ENCODE measurements around the gene HOXD1. TPM values are rescaled to one million over a fixed set of nuclear protein-coding genes. Genes with fewer than 3 reads are reported as not detected.

HOXD1 gene
- total and polyA plus RNA-seq, 2 of the 4 experiments (the other 2 are of a cell fraction) = not detected

DNA sequence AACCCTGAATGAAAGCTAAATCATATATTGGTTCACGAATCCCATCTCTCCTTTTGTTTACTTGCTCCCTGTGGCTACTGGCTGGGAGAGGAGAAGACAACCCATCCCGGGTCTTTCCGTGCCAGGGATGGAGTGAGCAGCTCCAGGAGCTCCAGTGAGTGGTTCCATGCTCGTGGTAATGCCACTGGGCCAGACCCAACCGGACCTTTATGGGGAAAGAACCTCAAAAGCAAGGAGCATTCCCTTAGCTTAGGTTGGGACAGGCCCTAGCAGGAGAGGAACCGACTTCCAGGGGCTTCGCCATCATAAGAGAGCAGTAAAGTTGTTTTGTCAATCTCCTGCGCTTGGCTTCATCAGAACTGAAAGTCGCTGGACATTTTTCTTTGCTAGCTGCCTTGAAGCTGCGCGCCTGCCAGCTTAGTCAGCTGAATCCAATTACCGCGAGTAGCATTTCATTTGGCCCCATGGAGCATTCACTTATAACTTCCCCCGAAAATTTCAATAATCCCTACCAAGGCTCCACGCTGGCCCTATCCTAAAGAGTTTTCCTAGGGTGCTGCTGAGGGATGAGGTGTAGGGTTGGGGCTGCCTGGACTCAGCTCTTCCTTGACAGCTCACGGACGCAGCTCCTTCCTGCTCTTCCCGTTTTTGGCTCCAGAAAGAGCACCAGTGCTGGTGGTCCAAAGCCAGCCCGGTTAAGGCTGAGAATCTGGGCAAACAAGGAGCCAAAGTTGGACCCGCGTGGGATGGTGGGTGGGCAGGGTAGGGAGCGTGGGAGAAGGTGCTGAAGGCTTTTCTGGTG, 26.4 kb upstream of the HOXD1 start:
- no peak overlapping the region for H3K27ac ChIP-seq (ENCODE audit: insufficient read depth, low read length)
- no peak overlapping the region for H4K5ac ChIP-seq (ENCODE audit: low read depth, low read length)
- H3K79me1 ChIP-seq (ENCODE audit: low read depth in 1 of 2, low read length in 2 of 2) = no peaks in the 10 kb centered on the region
- no peak for ATAC-seq (ENCODE audit: low read depth)
- H2AK5ac ChIP-seq (ENCODE audit: low read depth, low read length) = no peak overlapping the region
- CTCF ChIA-PET = interaction anchor here (0.8 kb wide), 1 partner anchor 37 kb away, joined by 3 read pairs; no protein-coding TSS in a partner anchor
- no peaks in the 10 kb centered on the region for H4K20me1 ChIP-seq (ENCODE audit: insufficient read depth, low read length)
- no peak overlapping the region for H2BK120ac ChIP-seq (ENCODE audit: low read depth, low read length)
- H3K4me2 ChIP-seq (ENCODE audit: low read depth, low read length) = peak overlapping the region; percentile 59; the same call in 1 of the 2 replicates
- H3K4me3 ChIP-seq (ENCODE audit: insufficient read depth, low read depth, low read length) = no peak overlapping the region
- H2BK20ac ChIP-seq (ENCODE audit: low read depth, low read length) = no peak overlapping the region
- POLR2A ChIA-PET (ENCODE audit: unreplicated experiment) = no interaction called here
- no TSS peak for BruUV-seq (replicated peaks)
- dilution Hi-C loops (cut with HindIII; ENCODE audit: low sequenced_read_pairs, unreplicated experiment) = no loop called here
- no peak overlapping the region for H4K8ac ChIP-seq (ENCODE audit: low read depth in 2 of 2, low read length in 2 of 2)
- no peak overlapping the region for H2BK5ac ChIP-seq (ENCODE audit: low read depth, low read length, poor library complexity, severe bottlenecking)
- H3K14ac ChIP-seq (replicated peaks; ENCODE audit: low read depth, low read length) = no peak overlapping the region
- peaks cover 91% of the 10 kb centered on the region for H3K27me3 ChIP-seq (ENCODE audit: control insufficient read depth, insufficient read depth, low read length)
- H3K9me3 ChIP-seq (ENCODE audit: control insufficient read depth, insufficient read depth, low read length) = peaks cover 18% of the 10 kb centered on the region
- H3K23ac ChIP-seq (ENCODE audit: low read depth, low read length) = no peak overlapping the region
- H3K4me1 ChIP-seq (ENCODE audit: control insufficient read depth, insufficient read depth, low read length) = no peaks in the 10 kb centered on the region
- intact Hi-C loops (cut with micrococcal nuclease) = no loop called here
- H2BK15ac ChIP-seq (ENCODE audit: low read depth, low read length) = no peak overlapping the region
- DNase-seq = peak; percentile 12
- TF ChIP-seq RFX5 (IDR thresholded peaks at IDR 0.05; ENCODE audit: low read depth, low read length) (no peak), MXI1 (IDR thresholded peaks at IDR 0.05; ENCODE audit: borderline replicate concordance, low read depth, low read length) (no peak), CEBPB (IDR thresholded peaks at IDR 0.05; ENCODE audit: low read depth, low read length) (no peak), FOS (IDR thresholded peaks at IDR 0.05; ENCODE audit: low read depth, low read length) (no peak), RAD21 (IDR thresholded peaks at IDR 0.05; ENCODE audit: low read length) (no peak), BHLHE40 (IDR thresholded peaks at IDR 0.05; ENCODE audit: low read depth, low read length) (no peak), MAFK (IDR thresholded peaks at IDR 0.05; ENCODE audit: low read depth, low read length) (no peak)
- TF ChIP-seq, protein P1, sequence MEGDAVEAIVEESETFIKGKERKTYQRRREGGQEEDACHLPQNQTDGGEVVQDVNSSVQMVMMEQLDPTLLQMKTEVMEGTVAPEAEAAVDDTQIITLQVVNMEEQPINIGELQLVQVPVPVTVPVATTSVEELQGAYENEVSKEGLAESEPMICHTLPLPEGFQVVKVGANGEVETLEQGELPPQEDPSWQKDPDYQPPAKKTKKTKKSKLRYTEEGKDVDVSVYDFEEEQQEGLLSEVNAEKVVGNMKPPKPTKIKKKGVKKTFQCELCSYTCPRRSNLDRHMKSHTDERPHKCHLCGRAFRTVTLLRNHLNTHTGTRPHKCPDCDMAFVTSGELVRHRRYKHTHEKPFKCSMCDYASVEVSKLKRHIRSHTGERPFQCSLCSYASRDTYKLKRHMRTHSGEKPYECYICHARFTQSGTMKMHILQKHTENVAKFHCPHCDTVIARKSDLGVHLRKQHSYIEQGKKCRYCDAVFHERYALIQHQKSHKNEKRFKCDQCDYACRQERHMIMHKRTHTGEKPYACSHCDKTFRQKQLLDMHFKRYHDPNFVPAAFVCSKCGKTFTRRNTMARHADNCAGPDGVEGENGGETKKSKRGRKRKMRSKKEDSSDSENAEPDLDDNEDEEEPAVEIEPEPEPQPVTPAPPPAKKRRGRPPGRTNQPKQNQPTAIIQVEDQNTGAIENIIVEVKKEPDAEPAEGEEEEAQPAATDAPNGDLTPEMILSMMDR (conservative IDR thresholded peaks at IDR 0.05; ENCODE audit: low read depth, low read length) = no peak
- TF ChIP-seq, protein P2, sequence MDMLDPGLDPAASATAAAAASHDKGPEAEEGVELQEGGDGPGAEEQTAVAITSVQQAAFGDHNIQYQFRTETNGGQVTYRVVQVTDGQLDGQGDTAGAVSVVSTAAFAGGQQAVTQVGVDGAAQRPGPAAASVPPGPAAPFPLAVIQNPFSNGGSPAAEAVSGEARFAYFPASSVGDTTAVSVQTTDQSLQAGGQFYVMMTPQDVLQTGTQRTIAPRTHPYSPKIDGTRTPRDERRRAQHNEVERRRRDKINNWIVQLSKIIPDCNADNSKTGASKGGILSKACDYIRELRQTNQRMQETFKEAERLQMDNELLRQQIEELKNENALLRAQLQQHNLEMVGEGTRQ (IDR thresholded peaks at IDR 0.05; ENCODE audit: low read depth, low read length) = no peak
- in situ Hi-C loops (cut with MboI; ENCODE audit: low sequenced_read_pairs) = no loop called here
- H2AK9ac ChIP-seq (replicated peaks; ENCODE audit: low read depth, low read length, poor library complexity) = no peak overlapping the region
- H3K9ac ChIP-seq (ENCODE audit: low read depth, low read length) = no peak overlapping the region
- 0% methylated on average over 7 of the region's 22 CpGs; no CpG with 5 or more reads in 1 of the 2 experiments for WGBS, 2 experiments (ENCODE audit: extremely low coverage in 2 of 2, insufficient read length in 1 of 2)
- no peak overlapping the region for H3K18ac ChIP-seq (ENCODE audit: low read depth, low read length)
- no peak overlapping the region for H3K4ac ChIP-seq (ENCODE audit: low read depth, low read length)
- H4K91ac ChIP-seq (ENCODE audit: insufficient read depth, low read depth, low read length) = no peak overlapping the region
- no peaks in the 10 kb centered on the region for H3K9me1 ChIP-seq (ENCODE audit: insufficient read depth, low read length)
- no peak overlapping the region for H3K56ac ChIP-seq (ENCODE audit: extremely low read depth, insufficient read depth, low read length)
- no peak overlapping the region for H2AFZ ChIP-seq (replicated peaks; ENCODE audit: low read length, poor library complexity)
- no peaks in the 10 kb centered on the region for H3K36me3 ChIP-seq (ENCODE audit: control insufficient read depth, insufficient read depth, low read length)

Measured in IMR-90 (cell line).